Astrocyte (in vitro differentiated cells and primary cell): ENCODE data around the gene CAPN7.

Source experiments
- EZH2 ChIP-seq: IDR thresholded peaks from 2 replicates; pipeline ENCODE4 v1.6.1; 2012; ENCODE audit warnings: mild to moderate bottlenecking, low read length, inconsistent platforms; ENCODE audit not compliant: insufficient read depth
- TF ChIP-seq, protein P1 (sequence below): IDR thresholded peaks from 2 replicates; pipeline ENCODE4 v1.5.1; 2011; ENCODE audit warnings: low read depth, mild to moderate bottlenecking, inconsistent platforms, low read length, moderate library complexity; ENCODE audit not compliant: insufficient read depth

DNA sequence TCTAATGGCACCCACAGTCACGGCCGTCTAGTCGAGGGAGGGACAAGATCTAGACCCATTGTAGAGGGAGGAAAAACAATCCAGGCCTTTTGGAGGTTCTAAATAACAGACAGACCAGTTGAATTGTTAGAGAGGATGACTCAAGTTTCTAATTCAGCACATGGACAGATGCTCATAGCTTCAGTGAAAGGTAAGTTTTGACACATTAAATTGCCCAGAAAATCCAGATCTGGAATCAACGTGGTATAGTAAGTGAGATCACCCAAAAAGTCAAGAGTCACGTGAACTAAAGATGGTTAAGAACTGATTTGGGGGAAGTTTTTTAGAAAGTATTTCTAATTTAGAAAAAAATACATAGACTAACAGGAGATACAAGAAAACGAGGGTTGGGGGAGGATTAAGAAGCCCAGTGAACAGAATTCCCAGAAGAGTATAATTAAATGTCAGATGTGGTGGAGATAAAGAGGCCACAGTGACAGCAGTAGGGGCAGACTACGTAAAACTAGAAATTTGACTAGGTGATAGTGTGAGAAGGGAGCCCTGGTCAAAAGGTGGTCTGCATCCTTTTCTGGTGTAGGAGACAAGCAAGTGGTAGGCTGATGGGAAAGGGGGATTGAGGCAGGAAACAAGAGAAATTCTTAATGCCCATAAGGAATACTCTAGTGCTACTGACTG is 47.1 kb downstream of the CAPN7 start:
- TF ChIP-seq, protein P1, sequence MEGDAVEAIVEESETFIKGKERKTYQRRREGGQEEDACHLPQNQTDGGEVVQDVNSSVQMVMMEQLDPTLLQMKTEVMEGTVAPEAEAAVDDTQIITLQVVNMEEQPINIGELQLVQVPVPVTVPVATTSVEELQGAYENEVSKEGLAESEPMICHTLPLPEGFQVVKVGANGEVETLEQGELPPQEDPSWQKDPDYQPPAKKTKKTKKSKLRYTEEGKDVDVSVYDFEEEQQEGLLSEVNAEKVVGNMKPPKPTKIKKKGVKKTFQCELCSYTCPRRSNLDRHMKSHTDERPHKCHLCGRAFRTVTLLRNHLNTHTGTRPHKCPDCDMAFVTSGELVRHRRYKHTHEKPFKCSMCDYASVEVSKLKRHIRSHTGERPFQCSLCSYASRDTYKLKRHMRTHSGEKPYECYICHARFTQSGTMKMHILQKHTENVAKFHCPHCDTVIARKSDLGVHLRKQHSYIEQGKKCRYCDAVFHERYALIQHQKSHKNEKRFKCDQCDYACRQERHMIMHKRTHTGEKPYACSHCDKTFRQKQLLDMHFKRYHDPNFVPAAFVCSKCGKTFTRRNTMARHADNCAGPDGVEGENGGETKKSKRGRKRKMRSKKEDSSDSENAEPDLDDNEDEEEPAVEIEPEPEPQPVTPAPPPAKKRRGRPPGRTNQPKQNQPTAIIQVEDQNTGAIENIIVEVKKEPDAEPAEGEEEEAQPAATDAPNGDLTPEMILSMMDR: no peak
- no peak for TF ChIP-seq EZH2
